Keratinocyte (primary cell): Measurements from ENCODE around the gene TNS2. TPM values are rescaled to one million over a fixed set of nuclear protein-coding genes. Genes with fewer than 3 reads are reported as not detected.

Experiments
- DNase-seq: peaks from one replicate; pipeline ENCODE4 v3.0.0-alpha.2; 2011; ENCODE audit warnings: low read depth, missing footprints, low spot score
- FAIRE-seq: peaks from 2 replicates; lab custom pipeline; 2011; peaks lifted over from hg19 to GRCh38; lab: Jason Lieb, UNC
- H2AFZ ChIP-seq: 2 replicates; pipeline ENCODE4 v1.6.0; 2012; ENCODE audit warnings: low read length, control low read depth, inconsistent platforms; ENCODE audit not compliant: control insufficient read depth
- H3K27ac ChIP-seq: 2 replicates; pipeline ENCODE4 v1.5.1; 2011; ENCODE audit warnings: low read length; ENCODE audit not compliant: control insufficient read depth, insufficient read depth
- H3K27me3 ChIP-seq: 3 replicates; pipeline ENCODE4 v1.6.0; 2011; ENCODE audit warnings: low read length; ENCODE audit not compliant: control insufficient read depth, insufficient read depth; ENCODE audit errors: extremely low read depth
- H3K36me3 ChIP-seq, 2 experiments: 2 replicates in 1 of 2; 3 replicates in 1 of 2; pipeline ENCODE4 v1.5.1; 2011; ENCODE audit warnings: low read length in 2 of 2, mild to moderate bottlenecking in 1 of 2; ENCODE audit not compliant: control insufficient read depth in 2 of 2, insufficient read depth in 2 of 2; ENCODE audit errors: extremely low read depth in 1 of 2
- H3K4me1 ChIP-seq: 3 replicates; pipeline ENCODE4 v1.5.1; 2011; ENCODE audit warnings: low read length; ENCODE audit not compliant: control insufficient read depth, insufficient read depth; ENCODE audit errors: extremely low read depth
- H3K4me2 ChIP-seq: 3 replicates; pipeline ENCODE4 v1.6.0; 2011; ENCODE audit warnings: low read depth, low read length; ENCODE audit not compliant: control insufficient read depth, insufficient read depth; ENCODE audit errors: extremely low read depth
- H3K4me3 ChIP-seq, 3 experiments: fragments of 200-600 bp in 1 of 3; sonication (generic) in 1 of 3; 2 replicates in 2 of 3; 3 replicates in 1 of 3; pipeline ENCODE4 v1.5.1; 2011 to 2016; ENCODE audit warnings: low read length in 3 of 3, mild to moderate bottlenecking in 3 of 3, control low read depth in 2 of 3, inconsistent platforms in 1 of 3, low read depth in 1 of 3, mixed read lengths in 1 of 3, mixed run types in 1 of 3, moderate library complexity in 1 of 3; ENCODE audit not compliant: control insufficient read depth in 2 of 3, insufficient read depth in 2 of 3; ENCODE audit errors: extremely low read depth in 1 of 3
- H3K79me2 ChIP-seq: 2 replicates; pipeline ENCODE4 v1.6.0; 2012; ENCODE audit warnings: low read length; ENCODE audit not compliant: control insufficient read depth, insufficient read depth
- H3K9ac ChIP-seq: 3 replicates; pipeline ENCODE4 v1.6.0; 2011; ENCODE audit warnings: low read length; ENCODE audit not compliant: control insufficient read depth, insufficient read depth; ENCODE audit errors: extremely low read depth
- H3K9me1 ChIP-seq: 3 replicates; pipeline ENCODE4 v1.6.0; 2011; ENCODE audit warnings: low read length; ENCODE audit not compliant: control insufficient read depth, insufficient read depth; ENCODE audit errors: extremely low read depth
- H3K9me3 ChIP-seq: 2 replicates; pipeline ENCODE4 v1.5.1; 2012; ENCODE audit warnings: low read depth, low read length; ENCODE audit not compliant: control insufficient read depth
- H4K20me1 ChIP-seq: 3 replicates; pipeline ENCODE4 v1.6.0; 2011; ENCODE audit warnings: low read length; ENCODE audit not compliant: control insufficient read depth, insufficient read depth; ENCODE audit errors: extremely low read depth
- EZH2 ChIP-seq: IDR thresholded peaks from one replicate; pipeline ENCODE4 v1.6.1; 2012; ENCODE audit warnings: inconsistent platforms, mild to moderate bottlenecking, low read length, moderate library complexity
- dilution Hi-C: fragments of 300-500 bp; cut with MboI; formaldehyde crosslinking; loops from one replicate; pipeline ENCODE4 v1.7.0; 2020; ENCODE audit warnings: low sequenced_read_pairs; ENCODE audit not compliant: extremely low pct_ligation_motif_present
- polyA plus RNA-seq, 5 experiments: library from polyadenylated mRNA; depleted of rRNA in 3 of 5; stranded (reverse) in 3 of 5; stranded (forward) in 1 of 5; unstranded in 1 of 5; fragments of >200 nt; gene quantifications; 1 replicate in 1 of 5; 2 replicates in 3 of 5; 3 replicates in 1 of 5; pipeline versions ENCODE4 v1.2.1 to v1.2.3, GENCODE V29; 2011 to 2012; ENCODE audit warnings: missing spikeins in 2 of 5, low read depth in 1 of 5, low replicate concordance in 1 of 5
- TF ChIP-seq, protein P1 (sequence below), 3 experiments: IDR thresholded peaks in 1 of 3; conservative IDR thresholded peaks in 1 of 3; optimal IDR thresholded peaks in 1 of 3; 2 replicates in 2 of 3; 3 replicates in 1 of 3; pipeline versions ENCODE3 to v1.5.1; 2011; ENCODE audit warnings: low read length in 3 of 3, mild to moderate bottlenecking in 3 of 3, moderate library complexity in 2 of 3, control low read depth in 1 of 3, inconsistent platforms in 1 of 3; ENCODE audit not compliant: insufficient read depth in 2 of 3; ENCODE audit errors: extremely low read depth in 1 of 3

TNS2 gene
- polyA plus RNA-seq, 1 donor (not counting 4 experiments of a cell fraction or from before 2014, with no cell fraction given): 0.80 TPM

GRCh38 chr12:53065975-53066931 is 16.4 kb downstream of the TNS2 start:
- H3K9ac ChIP-seq: no peak overlapping the region
- H3K27ac ChIP-seq: no peak overlapping the region
- H3K79me2 ChIP-seq: no peaks in the 10 kb centered on the region
- dilution Hi-C loops: no loop called here
- peaks cover 5% of the 10 kb centered on the region for H4K20me1 ChIP-seq
- H3K4me1 ChIP-seq: peaks cover 17% of the 10 kb centered on the region
- no peaks in the 10 kb centered on the region for H3K27me3 ChIP-seq
- no peak for DNase-seq
- peak overlapping the region; percentile 27 for H3K4me2 ChIP-seq
- H3K9me3 ChIP-seq: no peaks in the 10 kb centered on the region
- H3K36me3 ChIP-seq: peaks cover 22 to 26% of the 10 kb centered on the region in 2 experiments
- no peak overlapping the region for H3K4me3 ChIP-seq
- H3K9me1 ChIP-seq: peaks cover 3% of the 10 kb centered on the region
- FAIRE-seq: peak; percentile 83
- peak overlapping the region; percentile 33 for H2AFZ ChIP-seq
- TF ChIP-seq EZH2: no peak
- TF ChIP-seq, protein P1, sequence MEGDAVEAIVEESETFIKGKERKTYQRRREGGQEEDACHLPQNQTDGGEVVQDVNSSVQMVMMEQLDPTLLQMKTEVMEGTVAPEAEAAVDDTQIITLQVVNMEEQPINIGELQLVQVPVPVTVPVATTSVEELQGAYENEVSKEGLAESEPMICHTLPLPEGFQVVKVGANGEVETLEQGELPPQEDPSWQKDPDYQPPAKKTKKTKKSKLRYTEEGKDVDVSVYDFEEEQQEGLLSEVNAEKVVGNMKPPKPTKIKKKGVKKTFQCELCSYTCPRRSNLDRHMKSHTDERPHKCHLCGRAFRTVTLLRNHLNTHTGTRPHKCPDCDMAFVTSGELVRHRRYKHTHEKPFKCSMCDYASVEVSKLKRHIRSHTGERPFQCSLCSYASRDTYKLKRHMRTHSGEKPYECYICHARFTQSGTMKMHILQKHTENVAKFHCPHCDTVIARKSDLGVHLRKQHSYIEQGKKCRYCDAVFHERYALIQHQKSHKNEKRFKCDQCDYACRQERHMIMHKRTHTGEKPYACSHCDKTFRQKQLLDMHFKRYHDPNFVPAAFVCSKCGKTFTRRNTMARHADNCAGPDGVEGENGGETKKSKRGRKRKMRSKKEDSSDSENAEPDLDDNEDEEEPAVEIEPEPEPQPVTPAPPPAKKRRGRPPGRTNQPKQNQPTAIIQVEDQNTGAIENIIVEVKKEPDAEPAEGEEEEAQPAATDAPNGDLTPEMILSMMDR (optimal IDR thresholded peaks at IDR 0.05 in 1 of 3, IDR thresholded peaks at IDR 0.05 in 1 of 3, conservative IDR thresholded peaks at IDR 0.05 in 1 of 3; ENCODE audit: extremely low read depth in 1 of 3, insufficient read depth in 2 of 3, low read length in 3 of 3): peak in 2 of 3 experiments; percentile 85

- Histone ChIP-seq H3K4me1 (peaks cover 26% of the 10 kb centered on the region), H3K27me3 (no peaks in the 10 kb centered on the region), H3K4me3 (no peak overlapping the region), H4K20me1 (peaks cover 5% of the 10 kb centered on the region), H3K9ac (no peak overlapping the region), H3K9me3 (no peaks in the 10 kb centered on the region), H2AFZ (no peak overlapping the region), H3K79me2 (no peaks in the 10 kb centered on the region), H3K36me3 (peaks cover 26 to 27% of the 10 kb centered on the region in 2 experiments), H3K4me2 (no peak overlapping the region), H3K27ac (no peak overlapping the region), H3K9me1 (peaks cover 7% of the 10 kb centered on the region)
- dilution Hi-C loops: no loop called here
- no peak for DNase-seq
- no peak for FAIRE-seq
- TF ChIP-seq, protein P1 (optimal IDR thresholded peaks at IDR 0.05 in 1 of 3, IDR thresholded peaks at IDR 0.05 in 1 of 3, conservative IDR thresholded peaks at IDR 0.05 in 1 of 3; ENCODE audit: extremely low read depth in 1 of 3, insufficient read depth in 2 of 3, low read length in 3 of 3): no peak
- no peak for TF ChIP-seq EZH2
Observed at GRCh38 chr12:53067074-53067992, 17.5 kb downstream of the TNS2 start.
